ENCODE data around the gene TMTC1.

TMTC1 gene

DNA sequence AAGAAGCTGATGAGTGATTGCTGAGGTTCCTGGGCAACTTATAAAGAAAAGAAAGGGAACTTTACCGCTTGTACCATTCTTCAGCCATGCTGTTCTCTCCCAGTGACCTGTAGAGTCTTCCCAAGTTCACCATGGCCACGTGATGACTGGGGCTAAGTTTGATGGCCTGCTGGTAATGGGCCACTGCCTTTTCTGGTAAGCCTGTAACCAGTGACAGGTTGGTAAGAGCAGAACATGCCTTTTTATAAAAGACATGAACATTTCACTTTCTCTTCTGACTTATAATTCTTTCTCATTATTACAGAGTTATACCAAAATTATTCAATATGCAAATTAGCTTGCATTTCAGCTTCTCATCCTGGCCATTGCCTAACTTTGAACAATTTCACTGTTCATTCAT, 265.3 kb downstream of the TMTC1 start:
- no peak for DNase-seq

- no peak for DNase-seq
Measured at GRCh38 chr12:29517264-29517663, 266.5 kb downstream of the TMTC1 start.

- DNase-seq: no peak
Measured at GRCh38 chr12:29516431-29516875, 267.3 kb downstream of the TMTC1 start.

GRCh38 chr12:29510591-29511185, 273.1 kb downstream of the TMTC1 start:
- no peak for DNase-seq

DNA sequence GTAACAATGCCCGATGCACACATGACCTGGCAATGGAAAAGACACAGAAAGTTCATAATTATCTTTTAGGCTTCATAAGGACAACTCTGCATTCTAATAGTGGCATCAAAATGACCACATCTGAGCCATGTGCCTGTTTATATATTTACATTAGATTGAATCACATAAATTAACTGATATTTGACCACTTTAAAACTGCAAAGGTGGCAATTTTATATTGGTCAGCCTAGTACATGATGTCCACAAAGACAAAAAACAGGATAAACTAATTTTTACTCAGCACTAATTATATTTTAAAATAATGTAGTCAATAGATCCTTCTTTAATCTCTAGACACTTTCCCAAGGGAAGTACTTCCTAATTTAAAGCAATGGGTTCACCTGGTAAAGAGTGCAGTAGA, 274.2 kb downstream of the TMTC1 start:
- DNase-seq: no peak

DNA sequence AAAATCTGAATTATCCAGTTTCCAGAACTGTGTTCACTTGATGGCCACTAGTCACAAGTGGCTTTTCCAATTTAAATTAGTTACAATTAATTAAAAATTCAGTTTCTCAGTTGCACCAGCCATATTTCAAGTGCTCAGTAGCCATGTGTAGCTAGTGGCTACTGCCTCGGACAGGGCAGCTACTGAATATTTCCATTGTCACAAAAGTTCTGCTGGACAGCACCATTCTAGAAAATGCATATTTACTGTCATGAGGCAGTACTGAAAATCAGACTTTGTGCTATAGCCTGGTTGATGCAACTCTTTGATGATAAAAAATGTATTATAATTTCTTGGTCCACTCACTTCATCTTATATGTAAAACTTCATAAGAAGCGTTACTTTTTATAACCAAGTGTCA, 274.8 kb downstream of the TMTC1 start:
- DNase-seq: no peak

DNA sequence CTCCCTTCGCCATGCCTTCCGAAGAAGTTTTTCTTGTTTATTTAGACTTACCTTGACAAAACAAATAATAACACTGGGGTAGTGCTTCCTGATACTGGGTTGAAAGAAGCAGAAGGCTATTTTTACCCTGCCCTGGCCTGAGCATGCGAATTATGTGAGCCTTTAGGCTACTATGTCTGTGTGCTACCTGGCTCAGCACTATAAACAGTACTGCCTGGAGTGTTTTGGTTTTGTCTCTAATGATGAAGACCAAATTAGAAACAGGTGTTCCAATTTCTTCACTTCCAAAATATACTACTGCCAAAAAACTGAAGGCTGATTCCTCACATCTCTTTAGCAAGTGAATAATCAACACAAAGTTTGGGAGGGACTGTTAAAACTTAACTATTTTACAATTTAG, 278.6 kb downstream of the TMTC1 start:
- no peak for DNase-seq

GRCh38 chr12:29503283-29503682, 280.5 kb downstream of the TMTC1 start:
- DNase-seq: no peak

GRCh38 chr12:29499235-29499634, 284.5 kb downstream of the TMTC1 start:
- DNase-seq: no peak

- DNase-seq: no peak
Measured at GRCh38 chr12:29497588-29497987, 286.2 kb downstream of the TMTC1 start, which contains the start of gene OVCH1. TSS of gene OVCH1 (minus strand) at chr12:29497686. CDS start at chr12:29497686, 0 bp downstream.

DNA sequence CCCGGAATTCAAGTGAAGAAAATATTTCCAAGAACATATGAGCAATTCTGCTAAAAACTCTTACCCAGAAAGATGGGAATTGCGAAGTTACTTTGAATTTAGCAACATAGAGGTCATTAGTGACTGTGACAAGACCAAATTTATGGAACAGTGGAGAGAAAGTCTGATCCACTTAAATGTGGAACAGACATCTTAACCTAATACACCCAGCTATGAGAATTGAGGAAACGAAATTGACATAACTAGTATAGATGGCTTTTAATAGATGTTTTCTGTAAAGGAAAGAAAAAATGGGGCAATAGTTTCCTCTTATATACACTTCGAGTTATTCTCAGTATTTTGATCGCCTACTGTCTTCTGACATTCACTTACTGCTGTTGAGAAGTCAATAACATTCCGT, 290.9 kb downstream of the TMTC1 start:
- no peak for DNase-seq

GRCh38 chr12:29486972-29487371, 296.8 kb downstream of the TMTC1 start:
- DNase-seq: no peak

- DNase-seq: no peak
Measured at GRCh38 chr12:29463198-29463597, 320.5 kb downstream of the TMTC1 start.

GRCh38 chr12:29460082-29460481, 323.7 kb downstream of the TMTC1 start:
- no peak for DNase-seq

DNA sequence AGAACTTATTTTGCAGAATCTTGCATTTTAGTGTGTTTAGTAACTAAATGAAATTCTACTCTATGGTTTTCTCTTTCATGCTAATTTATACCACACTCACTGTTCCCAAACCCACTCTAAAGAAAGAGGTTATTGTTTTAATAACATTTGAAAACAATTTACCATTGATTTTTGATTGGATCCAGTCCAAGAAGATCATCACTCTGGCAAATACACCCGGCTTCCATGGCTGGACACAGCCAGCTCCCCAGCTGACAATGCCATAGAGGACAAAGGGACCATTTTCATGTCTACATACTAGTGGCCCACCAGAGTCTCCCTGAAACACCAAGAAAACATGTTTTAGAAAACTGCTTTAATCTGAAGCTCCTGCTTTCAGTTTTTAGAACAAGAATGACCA, 328.7 kb downstream of the TMTC1 start:
- no peak for DNase-seq

GRCh38 chr12:29451888-29452287, 331.9 kb downstream of the TMTC1 start:
- no peak for DNase-seq

Measured in NK-92 treated with Interleukin-12 subunit alpha and Interleukin-12 subunit beta, amount 100 ng/mL, for 24 hours (cell line).